ENCODE measurements around the gene ITGBL1. TPM values are rescaled to one million over a fixed set of nuclear protein-coding genes. Genes with fewer than 3 reads are reported as not detected.

ITGBL1 gene
- total and polyA plus RNA-seq, 3 donors from 2014 or later = 5.7 to 7.7 (median 5.8) TPM

GRCh38 chr13:101584331-101584730 is 131.9 kb downstream of the ITGBL1 start:
- Histone ChIP-seq H3K4me1 (no peaks in the 10 kb centered on the region), H3K4me3 (no peak overlapping the region), H3K27me3 (no peaks in the 10 kb centered on the region), H3K27ac (no peak overlapping the region), H3K9me3 (no peaks in the 10 kb centered on the region), H3K36me3 (ENCODE audit: low read depth, missing control alignments) (no peaks in the 10 kb centered on the region)
- intact Hi-C loops (cut with DNase I; ENCODE audit: low total_unique reads) = no loop called here
- DNase-seq = no peak
- TF ChIP-seq POLR2A (IDR thresholded peaks at IDR 0.05) (no peak), CTCF (IDR thresholded peaks at IDR 0.05) (no peak)

- TF ChIP-seq CTCF (IDR thresholded peaks at IDR 0.05) = no peak
- TF ChIP-seq POLR2A (IDR thresholded peaks at IDR 0.05) = no peak
Measured at GRCh38 chr13:101590479-101590878, 138.0 kb downstream of the ITGBL1 start.

GRCh38 chr13:101594936-101595335 is 142.5 kb downstream of the ITGBL1 start:
- intact Hi-C loops (cut with DNase I; ENCODE audit: low total_unique reads) = no loop called here
- WGBS, 2 donors = 87 to 98% methylated on average over 5 of the region's 5 CpGs

More at GRCh38 chr13:101590479-101590878, 138.0 kb downstream of the ITGBL1 start:
- Histone ChIP-seq H3K36me3 (ENCODE audit: low read depth, missing control alignments) (no peaks in the 10 kb centered on the region), H3K27me3 (no peaks in the 10 kb centered on the region), H3K9me3 (no peaks in the 10 kb centered on the region), H3K27ac (no peak overlapping the region), H3K4me1 (no peaks in the 10 kb centered on the region), H3K4me3 (no peak overlapping the region)
- intact Hi-C loops (cut with DNase I; ENCODE audit: low total_unique reads) = no loop called here
- no peak for DNase-seq
- 81 to 88% methylated on average over 4 of the region's 4 CpGs for WGBS, 2 donors

GRCh38 chr13:101596803-101597202 is 144.3 kb downstream of the ITGBL1 start:
- DNase-seq = no peak
- Histone ChIP-seq H3K4me3 (no peak overlapping the region), H3K4me1 (no peaks in the 10 kb centered on the region), H3K27ac (no peak overlapping the region), H3K9me3 (no peaks in the 10 kb centered on the region), H3K27me3 (no peaks in the 10 kb centered on the region), H3K36me3 (ENCODE audit: low read depth, missing control alignments) (no peaks in the 10 kb centered on the region)
- intact Hi-C loops (cut with DNase I; ENCODE audit: low total_unique reads) = no loop called here
- TF ChIP-seq POLR2A (IDR thresholded peaks at IDR 0.05) = no peak
- TF ChIP-seq CTCF (IDR thresholded peaks at IDR 0.05) = no peak
- 90% methylated on average over 4 of the region's 4 CpGs for WGBS, 2 donors

More at GRCh38 chr13:101594936-101595335, 142.5 kb downstream of the ITGBL1 start:
- H3K27ac ChIP-seq = no peak overlapping the region
- no peaks in the 10 kb centered on the region for H3K9me3 ChIP-seq
- no peaks in the 10 kb centered on the region for H3K4me1 ChIP-seq
- no peak overlapping the region for H3K4me3 ChIP-seq
- no peaks in the 10 kb centered on the region for H3K27me3 ChIP-seq
- H3K36me3 ChIP-seq (ENCODE audit: low read depth, missing control alignments) = no peaks in the 10 kb centered on the region
- no peak for TF ChIP-seq POLR2A (IDR thresholded peaks at IDR 0.05)
- no peak for TF ChIP-seq CTCF (IDR thresholded peaks at IDR 0.05)
- DNase-seq = no peak

Data from testis (tissue), 3 donors.